ENCODE measurements around the gene TOGARAM2.

GRCh38 chr2:29066997-29067605, 86.0 kb downstream of the TOGARAM2 start:
- TF ChIP-seq CTCF (optimal IDR thresholded peaks at IDR 0.05 in 1 of 3, IDR thresholded peaks at IDR 0.05 in 1 of 3, conservative IDR thresholded peaks at IDR 0.05 in 1 of 3; ENCODE audit: extremely low read depth in 1 of 3, insufficient read depth in 2 of 3, low read length in 3 of 3) (no peak), EZH2 (IDR thresholded peaks at IDR 0.05; ENCODE audit: low read length) (no peak)

All from keratinocyte (primary cell).